ENCODE measurements around the gene MOV10L1.

DNA sequence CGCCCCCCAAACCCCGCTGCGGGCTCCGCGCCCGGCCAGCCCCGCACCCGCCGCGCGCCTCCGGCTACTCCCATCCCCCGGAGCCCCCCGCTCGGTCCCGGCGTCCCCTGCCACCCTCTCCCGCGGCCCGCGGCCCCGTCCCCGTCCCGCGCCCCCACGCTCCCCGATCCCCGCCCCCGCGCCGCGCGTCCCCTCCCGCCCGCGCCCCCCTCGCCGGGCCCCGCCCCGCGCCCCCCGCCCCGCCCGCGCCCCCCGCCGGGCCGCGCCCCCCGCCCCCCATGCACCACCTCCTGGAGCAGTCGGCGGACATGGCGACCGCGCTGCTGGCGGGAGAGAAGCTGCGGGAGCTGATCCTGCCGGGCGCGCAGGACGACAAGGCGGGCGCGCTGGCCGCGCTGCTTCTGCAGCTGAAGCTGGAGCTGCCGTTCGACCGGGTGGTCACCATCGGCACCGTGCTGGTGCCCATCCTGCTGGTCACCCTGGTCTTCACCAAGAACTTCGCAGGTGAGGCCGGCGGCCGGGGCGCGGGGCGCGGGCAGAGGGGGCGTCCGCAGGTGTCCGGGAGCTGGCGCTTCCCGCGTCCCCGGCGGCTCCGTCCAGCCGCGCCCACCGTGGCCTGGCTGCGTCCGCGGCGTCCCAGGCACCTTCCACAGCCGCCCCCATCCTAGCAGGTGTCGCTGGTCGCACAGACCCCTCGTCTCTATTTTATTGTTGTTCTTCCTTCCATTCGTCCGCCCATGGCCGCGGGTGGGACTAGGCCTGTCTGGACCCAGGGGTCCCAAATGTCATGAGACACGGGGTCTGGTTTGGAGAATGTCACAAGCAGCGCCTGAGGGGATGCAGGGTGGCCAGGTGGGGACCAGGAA lies 80.9 kb downstream of the MOV10L1 start, which contains the start of gene PANX2:
- TF ChIP-seq POLR2AphosphoS5 (IDR thresholded peaks at IDR 0.05) (no peak), POLR2A (IDR thresholded peaks at IDR 0.05) (no peak)

Data from spleen (tissue), 3 donors.